WERI-Rb-1 (cell line): ENCODE data around the gene CLSTN1.

Experiments
- DNase-seq: peaks from one replicate; pipeline ENCODE4 v3.0.0-alpha.2; 2020
- H3K27ac ChIP-seq: fragments of 250-450 bp; sonication (Bioruptor Pico); 2 replicates; pipeline ENCODE4 v1.5.1; 2020; ENCODE audit warnings: mild to moderate bottlenecking, moderate library complexity
- H3K27me3 ChIP-seq: fragments of 250-450 bp; sonication (Bioruptor Pico); 2 replicates; pipeline ENCODE4 v1.5.1; 2021; ENCODE audit warnings: mild to moderate bottlenecking, low read depth, moderate library complexity; ENCODE audit not compliant: insufficient read depth, severe bottlenecking
- H3K36me3 ChIP-seq: fragments of 250-450 bp; sonication (Bioruptor Pico); 2 replicates; pipeline ENCODE4 v1.5.1; 2020; ENCODE audit warnings: mild to moderate bottlenecking, moderate library complexity
- H3K4me3 ChIP-seq: 2 replicates; pipeline ENCODE4 v1.5.1; 2011; ENCODE audit warnings: low read depth, mild to moderate bottlenecking, control low read depth, low read length
- H3K9me3 ChIP-seq: fragments of 250-450 bp; sonication (Bioruptor Pico); 2 replicates; pipeline ENCODE4 v1.5.1; 2021; ENCODE audit warnings: mild to moderate bottlenecking, moderate library complexity; ENCODE audit not compliant: severe bottlenecking
- CTCF ChIP-seq: IDR thresholded peaks from 2 replicates; pipeline ENCODE4 v1.5.1; 2011; ENCODE audit warnings: low read depth, mild to moderate bottlenecking, control low read depth, inconsistent platforms, low read length

Gene CLSTN1

DNA sequence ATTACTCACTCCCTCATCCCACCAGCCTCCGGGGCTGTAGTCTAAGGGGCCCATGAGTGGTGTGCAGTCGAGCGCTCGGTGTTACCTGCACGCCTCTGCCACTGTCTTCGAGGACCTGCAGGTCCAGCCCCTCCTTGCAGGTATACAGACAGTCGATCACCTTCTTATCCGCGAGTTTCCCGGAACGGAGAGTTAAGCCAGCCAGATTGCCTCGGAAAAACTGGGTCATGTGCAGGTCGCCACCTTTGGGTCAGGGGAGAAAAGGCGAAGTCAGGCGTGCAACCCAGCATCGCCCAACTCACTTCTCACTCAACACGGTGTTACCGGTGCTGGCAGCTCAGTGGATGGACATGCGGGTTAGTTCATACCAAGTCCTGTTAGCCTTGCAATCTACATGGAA lies 88.0 kb downstream of the CLSTN1 start:
- peaks cover 99% of the 10 kb centered on the region for H3K36me3 ChIP-seq
- H3K4me3 ChIP-seq: no peak overlapping the region
- peak; percentile 19; the same call in 1 of the 2 replicates for TF ChIP-seq CTCF
- no peak overlapping the region for H3K27ac ChIP-seq
- no peaks in the 10 kb centered on the region for H3K27me3 ChIP-seq
- no peak for DNase-seq
- no peaks in the 10 kb centered on the region for H3K9me3 ChIP-seq

GRCh38 chr1:9733160-9733789 lies 90.5 kb downstream of the CLSTN1 start:
- Histone ChIP-seq H3K4me3 (no peak overlapping the region), H3K9me3 (no peaks in the 10 kb centered on the region), H3K27me3 (no peaks in the 10 kb centered on the region), H3K27ac (no peak overlapping the region), H3K36me3 (peaks cover 98% of the 10 kb centered on the region)
- DNase-seq: no peak
- no peak for TF ChIP-seq CTCF

GRCh38 chr1:9732123-9732971 lies 91.4 kb downstream of the CLSTN1 start:
- TF ChIP-seq CTCF: no peak
- Histone ChIP-seq H3K27me3 (no peaks in the 10 kb centered on the region), H3K9me3 (no peaks in the 10 kb centered on the region), H3K27ac (no peak overlapping the region), H3K36me3 (peaks cover 98% of the 10 kb centered on the region), H3K4me3 (no peak overlapping the region)
- DNase-seq: no peak

GRCh38 chr1:9731561-9731960 lies 92.2 kb downstream of the CLSTN1 start:
- Histone ChIP-seq H3K9me3 (no peaks in the 10 kb centered on the region), H3K27ac (no peak overlapping the region), H3K27me3 (no peaks in the 10 kb centered on the region), H3K4me3 (no peak overlapping the region), H3K36me3 (peaks cover 96% of the 10 kb centered on the region)
- no peak for TF ChIP-seq CTCF
- DNase-seq: no peak

GRCh38 chr1:9731051-9731537 lies 92.7 kb downstream of the CLSTN1 start:
- H3K36me3 ChIP-seq: peaks cover 92% of the 10 kb centered on the region
- no peak overlapping the region for H3K4me3 ChIP-seq
- H3K27ac ChIP-seq: no peak overlapping the region
- H3K27me3 ChIP-seq: no peaks in the 10 kb centered on the region
- no peak for TF ChIP-seq CTCF
- no peak for DNase-seq
- no peaks in the 10 kb centered on the region for H3K9me3 ChIP-seq
